CD4-positive, CD25-positive, alpha-beta regulatory T cell (primary cell): Measurements from ENCODE around the gene FAM169A. TPM values are rescaled to one million over a fixed set of nuclear protein-coding genes. Genes with fewer than 3 reads are reported as not detected.
"Not testable (repeated sequence)": the region's sequence is repeated elsewhere in the genome, so short reads cannot be mapped to it uniquely, and the experiment has no call there.

ENCODE experiments used
- ATAC-seq, 2 donors: fragments of 150-1000 bp; cut with Tn5 transposase; one replicate each; pipeline ENCODE4 v1.10.0; 2021; ENCODE audit warnings: low read depth in 2 of 2, moderate number of reproducible peaks in 2 of 2, moderate library complexity in 1 of 2
- DNase-seq, 3 donors: peaks; one replicate each; pipeline versions ENCODE4 v3.0.0 to v3.0.0-alpha.2; 2012 to 2022; ENCODE audit warnings: mixed read lengths in 1 of 3
- H3K27ac ChIP-seq: one replicate; pipeline ENCODE4 v1.7.0; 2013; ENCODE audit warnings: mild to moderate bottlenecking, low read length; ENCODE audit not compliant: insufficient read depth, poor library complexity, severe bottlenecking
- H3K27me3 ChIP-seq: one replicate; pipeline ENCODE4 v1.7.0; 2013; ENCODE audit warnings: low read length; ENCODE audit not compliant: control insufficient read depth, insufficient read depth
- H3K36me3 ChIP-seq: one replicate; pipeline ENCODE4 v1.7.0; 2013; ENCODE audit warnings: mild to moderate bottlenecking, low read length, moderate library complexity; ENCODE audit not compliant: control insufficient read depth, insufficient read depth
- H3K4me1 ChIP-seq: 2 replicates; pipeline ENCODE4 v1.7.0; 2013; ENCODE audit warnings: mild to moderate bottlenecking, low read length; ENCODE audit not compliant: insufficient read depth, control insufficient read depth, poor library complexity, severe bottlenecking
- H3K4me3 ChIP-seq: one replicate; pipeline ENCODE4 v1.7.0; 2013; ENCODE audit warnings: low read depth, mild to moderate bottlenecking, low read length, moderate library complexity
- H3K9me3 ChIP-seq, 2 experiments: 1 replicate in 1 of 2; 2 replicates in 1 of 2; pipeline ENCODE4 v1.7.0; 2013; ENCODE audit warnings: low read length in 2 of 2, mild to moderate bottlenecking in 1 of 2, moderate library complexity in 1 of 2; ENCODE audit not compliant: control insufficient read depth in 2 of 2
- H3K27ac Mint-ChIP-seq, 3 donors: one replicate each; pipeline ENCODE4 v1.8.0; 2020 to 2022; ENCODE audit warnings: mild to moderate bottlenecking in 3 of 3, mixed read lengths in 3 of 3, moderate library complexity in 2 of 3
- H3K27me3 Mint-ChIP-seq: one replicate; pipeline ENCODE4 v1.8.0; 2022; ENCODE audit warnings: mild to moderate bottlenecking, mixed read lengths
- H3K36me3 Mint-ChIP-seq: one replicate; pipeline ENCODE4 v1.8.0; 2020; ENCODE audit warnings: mixed read lengths
- H3K4me1 Mint-ChIP-seq, 4 donors: one replicate each; pipeline ENCODE4 v1.8.0; 2020 to 2022; ENCODE audit warnings: mixed read lengths in 4 of 4, mild to moderate bottlenecking in 1 of 4
- H3K4me3 Mint-ChIP-seq, 4 donors: one replicate each; pipeline ENCODE4 v1.8.0; 2020 to 2022; ENCODE audit warnings: mild to moderate bottlenecking in 4 of 4, mixed read lengths in 4 of 4, moderate library complexity in 3 of 4
- H3K9me3 Mint-ChIP-seq, 7 donors: one replicate each; pipeline ENCODE4 v1.8.0; 2020 to 2022; ENCODE audit warnings: mixed read lengths in 7 of 7, mild to moderate bottlenecking in 3 of 7, moderate library complexity in 2 of 7
- polyA plus RNA-seq, 4 donors: library from polyadenylated mRNA; unstranded; fragments of 300-500 nt; fragmentation: Illumina TruSeq; gene quantifications; one replicate each; pipeline ENCODE4 v1.2.3, GENCODE V29; 2021
- total RNA-seq: library from RNA; stranded (reverse); gene quantifications from one replicate; pipeline ENCODE4 v1.2.3, GENCODE V29; 2022

The FAM169A gene, protein sequence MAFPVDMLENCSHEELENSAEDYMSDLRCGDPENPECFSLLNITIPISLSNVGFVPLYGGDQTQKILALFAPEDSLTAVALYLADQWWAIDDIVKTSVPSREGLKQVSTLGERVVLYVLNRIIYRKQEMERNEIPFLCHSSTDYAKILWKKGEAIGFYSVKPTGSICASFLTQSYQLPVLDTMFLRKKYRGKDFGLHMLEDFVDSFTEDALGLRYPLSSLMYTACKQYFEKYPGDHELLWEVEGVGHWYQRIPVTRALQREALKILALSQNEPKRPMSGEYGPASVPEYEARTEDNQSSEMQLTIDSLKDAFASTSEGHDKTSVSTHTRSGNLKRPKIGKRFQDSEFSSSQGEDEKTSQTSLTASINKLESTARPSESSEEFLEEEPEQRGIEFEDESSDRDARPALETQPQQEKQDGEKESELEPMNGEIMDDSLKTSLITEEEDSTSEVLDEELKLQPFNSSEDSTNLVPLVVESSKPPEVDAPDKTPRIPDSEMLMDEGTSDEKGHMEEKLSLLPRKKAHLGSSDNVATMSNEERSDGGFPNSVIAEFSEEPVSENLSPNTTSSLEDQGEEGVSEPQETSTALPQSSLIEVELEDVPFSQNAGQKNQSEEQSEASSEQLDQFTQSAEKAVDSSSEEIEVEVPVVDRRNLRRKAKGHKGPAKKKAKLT
- total RNA-seq (7.4 TPM), polyA plus RNA-seq (1 to 10 TPM; 2.5 to 6.3 (median 4.5) TPM)

DNA sequence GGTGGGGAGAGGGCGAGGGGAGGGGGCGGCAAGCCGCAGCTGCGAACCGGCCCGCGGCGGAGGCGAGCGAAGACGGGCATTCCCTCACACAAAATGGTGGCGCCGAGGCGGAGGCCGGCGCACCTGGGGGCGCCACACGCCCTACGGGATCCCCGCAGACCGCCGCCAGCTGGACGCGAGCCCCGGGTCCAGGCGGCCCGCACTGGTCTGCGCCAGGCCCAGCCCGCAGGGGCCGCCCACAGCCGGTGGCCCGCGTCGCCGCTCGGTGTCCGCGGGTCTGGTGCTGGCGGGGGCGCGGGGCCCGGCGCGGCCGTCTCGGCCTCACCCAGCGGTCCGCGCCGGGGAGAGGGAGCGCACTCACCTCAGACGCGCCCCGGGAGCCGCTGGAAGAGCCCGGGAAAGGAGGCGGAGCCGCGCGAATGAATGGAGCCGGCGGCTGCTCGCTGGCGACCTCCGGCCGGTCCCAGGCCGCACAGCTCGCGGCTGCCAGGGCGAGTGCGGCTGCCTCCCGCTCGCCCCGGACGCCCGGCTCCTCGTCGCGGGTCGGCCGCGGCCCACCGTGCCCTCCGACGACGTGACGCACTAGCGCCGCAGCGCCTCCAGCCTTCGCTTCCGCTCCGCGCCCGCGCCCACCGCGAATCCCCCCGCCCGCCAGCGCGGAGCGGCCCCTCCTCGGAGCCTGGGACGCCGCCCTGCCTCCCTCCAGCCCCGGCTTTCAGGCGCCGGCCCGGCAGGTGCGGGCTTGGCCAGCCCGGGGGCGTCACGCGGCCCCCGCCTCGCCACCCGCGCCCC is at the start of gene FAM169A:
Gene FAM169A (minus strand): TSS at position 584 of the 792 bp plus-strand sequence. CDS start 24,711 bp downstream, outside the sequence.
- peaks cover 2% of the 10 kb centered on the region for H3K27me3 ChIP-seq
- Mint-ChIP-seq H3K4me3 (peak within 1 kb of the TSS; percentile 92 to 96 (median 95)), H3K4me1 (peaks cover 24 to 50% (median 36%) of the 10 kb centered on the region in 4 donors), H3K27ac (peak within 1 kb of the TSS; percentile 96 to 99 (median 96)), H3K36me3 (no peaks in the 10 kb centered on the region), H3K9me3 (no peaks in the 10 kb centered on the region), H3K27me3 (peaks cover 38% of the 10 kb centered on the region)
- DNase-seq (peak; percentile 42 to 64 (median 57)), ATAC-seq (peak; percentile 67 to 73)
- H3K36me3 ChIP-seq = no peaks in the 10 kb centered on the region
- H3K4me1 ChIP-seq = peaks cover 16% of the 10 kb centered on the region
- H3K9me3 ChIP-seq = no peaks in the 10 kb centered on the region
- peak within 1 kb of the TSS; percentile 87 for H3K4me3 ChIP-seq
- peak within 1 kb of the TSS; percentile 44 for H3K27ac ChIP-seq

DNA sequence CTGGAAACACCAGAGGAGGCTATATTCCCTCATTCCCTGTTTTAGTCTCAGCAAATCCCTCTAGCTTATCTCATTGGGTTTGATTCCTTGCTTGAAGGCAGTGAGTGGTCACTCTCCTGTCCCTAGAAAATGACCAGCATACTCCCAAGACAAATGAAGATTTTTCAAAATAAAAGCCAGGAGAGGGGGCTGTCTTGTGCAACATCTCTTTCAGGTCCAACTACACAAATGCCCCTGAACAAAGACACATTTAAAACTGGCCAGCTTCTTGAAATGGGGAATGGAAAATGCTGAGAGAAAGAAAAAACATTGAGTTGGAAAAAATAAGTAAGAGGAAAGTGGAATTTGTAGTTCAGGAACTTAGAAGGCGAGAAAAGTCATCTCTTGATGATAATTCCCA is 49.3 kb upstream of the FAM169A start:
- Mint-ChIP-seq H3K4me3 (no peak overlapping the region), H3K27me3 (peaks cover 16% of the 10 kb centered on the region), H3K27ac (no peak overlapping the region), H3K9me3 (peaks cover 0 to 6% (median 0%) of the 10 kb centered on the region in 7 donors), H3K36me3 (no peaks in the 10 kb centered on the region), H3K4me1 (peaks cover 0 to 2% (median 0%) of the 10 kb centered on the region in 4 donors)
- Histone ChIP-seq H3K4me3 (no peak overlapping the region), H3K36me3 (no peaks in the 10 kb centered on the region), H3K9me3 (no peaks in the 10 kb centered on the region), H3K27ac (no peak overlapping the region), H3K27me3 (peaks cover 4% of the 10 kb centered on the region), H3K4me1 (no peaks in the 10 kb centered on the region)
- ATAC-seq (no peak), DNase-seq (no peak)

DNA sequence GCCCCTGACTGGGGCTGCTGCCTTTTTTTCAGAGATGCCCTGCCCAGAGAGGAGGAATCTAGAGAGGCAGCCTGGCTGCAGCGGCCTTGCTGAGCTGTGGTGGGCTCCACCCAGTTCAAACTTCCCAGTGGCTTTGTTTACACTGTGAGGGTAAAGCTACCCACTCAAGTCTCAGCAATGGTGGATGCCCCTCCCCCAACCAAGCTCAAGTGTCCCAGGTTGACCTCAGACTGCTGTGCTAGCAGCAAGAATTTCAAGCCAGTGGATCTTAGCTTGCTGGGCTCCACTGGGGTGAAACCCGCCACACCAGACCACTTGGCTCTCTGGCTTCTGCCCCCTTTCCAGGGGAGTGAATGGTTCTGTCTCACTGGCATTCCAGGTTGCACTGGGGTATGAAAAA is 45.2 kb upstream of the FAM169A start:
- H3K27ac ChIP-seq, H3K4me1 ChIP-seq, H3K27ac Mint-ChIP-seq, ATAC-seq, H3K36me3 Mint-ChIP-seq, H3K4me1 Mint-ChIP-seq, H3K9me3 ChIP-seq, H3K4me3 Mint-ChIP-seq, H3K27me3 ChIP-seq, H3K4me3 ChIP-seq, DNase-seq, H3K36me3 ChIP-seq, H3K9me3 Mint-ChIP-seq: not testable (repeated sequence)
- peaks cover 16% of the 10 kb centered on the region for H3K27me3 Mint-ChIP-seq

DNA sequence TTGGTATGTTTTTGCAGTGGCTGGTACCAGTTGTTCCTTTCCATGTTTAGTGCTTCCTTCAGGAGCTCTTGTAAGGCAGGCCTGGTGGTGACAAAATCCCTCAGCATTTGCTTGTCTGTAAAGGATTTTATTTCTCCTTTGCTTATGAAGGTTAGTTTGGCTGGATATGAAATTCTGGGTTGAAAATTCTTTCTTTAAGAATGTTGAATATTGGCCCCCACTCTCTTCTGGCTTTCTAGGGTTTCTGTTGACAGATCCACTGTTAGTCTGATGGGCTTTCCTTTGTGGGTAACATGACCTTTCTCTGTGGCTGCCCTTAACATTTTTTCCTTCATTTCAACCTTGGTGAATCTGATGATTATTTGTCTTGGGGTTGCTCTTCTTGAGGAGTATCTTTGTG is 43.7 kb upstream of the FAM169A start:
- not testable (repeated sequence) for H3K4me3 Mint-ChIP-seq, H3K36me3 Mint-ChIP-seq, DNase-seq, H3K36me3 ChIP-seq, H3K27me3 Mint-ChIP-seq, H3K4me1 ChIP-seq, H3K4me3 ChIP-seq, H3K4me1 Mint-ChIP-seq, H3K27me3 ChIP-seq, ATAC-seq, H3K9me3 ChIP-seq, H3K27ac Mint-ChIP-seq, H3K27ac ChIP-seq
- H3K9me3 Mint-ChIP-seq = peaks cover 0 to 12% (median 4%) of the 10 kb centered on the region in 7 donors

DNA sequence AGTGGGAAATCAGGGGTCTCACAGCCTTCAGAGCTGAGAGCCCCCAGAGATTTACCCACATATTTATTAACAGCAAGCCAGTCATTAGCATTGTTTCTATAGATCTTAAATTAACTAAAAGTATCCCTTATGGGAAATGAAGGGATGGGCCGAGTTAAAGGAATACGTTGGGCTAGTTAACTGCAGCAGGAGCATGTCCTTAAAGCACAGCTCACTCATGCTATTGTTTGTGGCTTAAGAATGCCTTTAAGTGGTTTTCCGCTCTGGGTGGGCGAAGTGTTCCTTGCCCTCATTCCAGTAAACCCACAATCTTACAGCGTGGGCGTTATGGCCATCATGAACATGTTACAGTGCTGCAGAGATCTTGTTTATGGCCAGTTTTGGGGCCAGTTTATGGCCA is 42.0 kb upstream of the FAM169A start:
- H3K4me3 ChIP-seq, ATAC-seq, H3K27ac ChIP-seq, H3K36me3 ChIP-seq, H3K36me3 Mint-ChIP-seq, H3K27me3 Mint-ChIP-seq, H3K27ac Mint-ChIP-seq, H3K27me3 ChIP-seq, H3K9me3 ChIP-seq, H3K4me1 ChIP-seq, DNase-seq, H3K4me1 Mint-ChIP-seq, H3K4me3 Mint-ChIP-seq: not testable (repeated sequence)
- peaks cover 0 to 11% (median 4%) of the 10 kb centered on the region in 7 donors for H3K9me3 Mint-ChIP-seq

DNA sequence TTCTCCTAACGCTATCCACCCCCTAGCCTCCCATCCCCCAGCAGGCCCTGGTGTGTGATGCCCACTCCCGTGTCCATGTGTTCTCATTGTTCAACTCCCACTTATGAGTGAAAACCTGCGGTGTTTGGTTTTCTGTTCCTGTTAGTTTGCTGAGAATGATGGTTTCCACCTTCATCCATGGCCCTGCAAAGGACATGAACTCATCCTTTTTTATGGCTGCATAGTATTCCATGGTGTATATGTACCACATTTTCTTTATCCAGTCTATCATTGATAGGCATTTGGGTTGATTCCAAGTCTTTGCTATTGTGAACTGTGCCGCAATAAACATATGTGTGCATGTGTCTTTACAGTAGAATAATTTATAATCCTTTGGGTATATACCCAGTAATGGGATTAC is 38.5 kb upstream of the FAM169A start:
- H3K27me3 Mint-ChIP-seq, ATAC-seq, H3K4me1 Mint-ChIP-seq, H3K9me3 Mint-ChIP-seq, H3K4me1 ChIP-seq, H3K36me3 ChIP-seq, H3K36me3 Mint-ChIP-seq, H3K27me3 ChIP-seq, H3K9me3 ChIP-seq, H3K4me3 Mint-ChIP-seq, H3K27ac ChIP-seq, H3K4me3 ChIP-seq, H3K27ac Mint-ChIP-seq, DNase-seq: not testable (repeated sequence)

DNA sequence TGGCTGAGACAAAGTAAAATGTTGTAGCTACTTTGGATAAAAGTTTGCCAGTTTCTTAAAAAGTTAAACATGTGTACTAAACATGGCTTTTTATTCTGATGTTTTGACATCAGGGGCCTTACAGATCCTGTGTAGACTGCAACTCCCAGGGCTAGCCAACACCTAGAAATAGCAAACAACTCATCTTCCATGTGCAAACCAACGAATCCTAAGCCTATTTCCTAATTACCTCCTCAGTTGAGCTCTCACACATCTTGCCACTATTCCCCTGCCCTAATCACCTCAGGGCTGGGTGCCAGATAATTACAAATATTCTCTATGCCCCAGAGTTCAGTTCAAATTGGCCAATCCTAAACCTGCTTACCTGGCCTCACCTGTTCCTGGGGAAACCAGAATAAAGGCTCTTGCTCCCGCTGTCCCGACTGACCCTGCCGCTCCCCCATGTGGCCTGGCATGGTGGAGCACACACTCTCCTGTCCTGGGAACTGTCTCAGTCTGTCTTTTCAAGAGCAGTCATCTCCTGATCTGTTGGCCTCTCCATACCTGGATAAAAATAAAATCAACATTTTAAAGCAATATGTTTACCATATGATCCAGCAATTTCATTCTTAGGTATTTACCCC is 37.1 kb upstream of the FAM169A start:
- H3K36me3 Mint-ChIP-seq = no peaks in the 10 kb centered on the region
- DNase-seq (peak in 2 of 3 donors; percentile 14 to 32), ATAC-seq (peak; percentile 45 to 65)
- peaks cover 17% of the 10 kb centered on the region for H3K27me3 Mint-ChIP-seq
- no peak overlapping the region for H3K27ac Mint-ChIP-seq
- Histone ChIP-seq H3K4me1 (no peaks in the 10 kb centered on the region), H3K9me3 (no peaks in the 10 kb centered on the region), H3K4me3 (no peak overlapping the region), H3K27me3 (no peaks in the 10 kb centered on the region), H3K36me3 (no peaks in the 10 kb centered on the region), H3K27ac (no peak overlapping the region)
- H3K4me1 Mint-ChIP-seq = peaks cover 0 to 5% (median 0%) of the 10 kb centered on the region in 4 donors
- H3K9me3 Mint-ChIP-seq = peaks cover 0 to 2% (median 0%) of the 10 kb centered on the region in 7 donors
- H3K4me3 Mint-ChIP-seq = no peak overlapping the region
